Thymus (tissue), 11 donors: ENCODE data around the gene POLR1C. TPM values are rescaled to one million over a fixed set of nuclear protein-coding genes. Genes with fewer than 3 reads are reported as not detected.
"Not testable (repeated sequence)": the region's sequence is repeated elsewhere in the genome, so short reads cannot be mapped to it uniquely, and the experiment has no call there.

Experiments
- DNase-seq, 9 donors: peaks; one replicate each; pipeline ENCODE4 v3.0.0-alpha.2; 2013; ENCODE audit warnings: low spot score in 9 of 9, low read depth in 6 of 9, missing footprints in 1 of 9
- H3K27ac ChIP-seq, 2 donors: one replicate each; pipeline ENCODE4 v1.5.1; 2013; ENCODE audit warnings: control low read depth in 1 of 2, low read depth in 1 of 2, low read length in 1 of 2, mild to moderate bottlenecking in 1 of 2, moderate library complexity in 1 of 2
- H3K27me3 ChIP-seq, 2 donors: one replicate each; pipeline ENCODE4 v1.5.1; 2013; ENCODE audit warnings: low read length in 1 of 2; ENCODE audit not compliant: control insufficient read depth in 2 of 2, insufficient read depth in 1 of 2
- H3K36me3 ChIP-seq, 2 donors: one replicate each; pipeline ENCODE4 v1.5.1; 2013; ENCODE audit warnings: low read length in 1 of 2, mild to moderate bottlenecking in 1 of 2, moderate library complexity in 1 of 2; ENCODE audit not compliant: control insufficient read depth in 2 of 2, insufficient read depth in 2 of 2
- H3K4me1 ChIP-seq, 2 donors: one replicate each; pipeline ENCODE4 v1.5.1; 2013; ENCODE audit warnings: low read length in 2 of 2; ENCODE audit not compliant: control insufficient read depth in 2 of 2, insufficient read depth in 2 of 2
- H3K4me3 ChIP-seq, 2 donors: one replicate each; pipeline ENCODE4 v1.5.1; 2013; ENCODE audit warnings: low read length in 2 of 2, control low read depth in 1 of 2, mild to moderate bottlenecking in 1 of 2
- H3K9me3 ChIP-seq, 2 donors: one replicate each; pipeline ENCODE4 v1.5.1; 2013; ENCODE audit warnings: low read length in 1 of 2, mild to moderate bottlenecking in 1 of 2; ENCODE audit not compliant: control insufficient read depth in 2 of 2, insufficient read depth in 1 of 2
- WGBS: extraction: QIAGEN DNeasy Blood & Tissue Kit; methylation state at CpG from one replicate; pipeline ENCODE4 v1.1.7; 2013; 5-methylcytosine and 5-hydroxymethylcytosine counted together
- polyA plus RNA-seq: library from polyadenylated mRNA; stranded (reverse); fragments of 200-250 nt; gene quantifications from one replicate; pipeline ENCODE4 v1.2.3, GENCODE V29; 2013
- total RNA-seq: library from RNA; stranded (reverse); fragments of 120-200 nt; gene quantifications from one replicate; pipeline ENCODE4 v1.2.4, GENCODE V29; 2013
- donor health status: healthy.

The POLR1C gene
- total and polyA plus RNA-seq, 2 donors = 23.9 to 28.5 TPM

DNA sequence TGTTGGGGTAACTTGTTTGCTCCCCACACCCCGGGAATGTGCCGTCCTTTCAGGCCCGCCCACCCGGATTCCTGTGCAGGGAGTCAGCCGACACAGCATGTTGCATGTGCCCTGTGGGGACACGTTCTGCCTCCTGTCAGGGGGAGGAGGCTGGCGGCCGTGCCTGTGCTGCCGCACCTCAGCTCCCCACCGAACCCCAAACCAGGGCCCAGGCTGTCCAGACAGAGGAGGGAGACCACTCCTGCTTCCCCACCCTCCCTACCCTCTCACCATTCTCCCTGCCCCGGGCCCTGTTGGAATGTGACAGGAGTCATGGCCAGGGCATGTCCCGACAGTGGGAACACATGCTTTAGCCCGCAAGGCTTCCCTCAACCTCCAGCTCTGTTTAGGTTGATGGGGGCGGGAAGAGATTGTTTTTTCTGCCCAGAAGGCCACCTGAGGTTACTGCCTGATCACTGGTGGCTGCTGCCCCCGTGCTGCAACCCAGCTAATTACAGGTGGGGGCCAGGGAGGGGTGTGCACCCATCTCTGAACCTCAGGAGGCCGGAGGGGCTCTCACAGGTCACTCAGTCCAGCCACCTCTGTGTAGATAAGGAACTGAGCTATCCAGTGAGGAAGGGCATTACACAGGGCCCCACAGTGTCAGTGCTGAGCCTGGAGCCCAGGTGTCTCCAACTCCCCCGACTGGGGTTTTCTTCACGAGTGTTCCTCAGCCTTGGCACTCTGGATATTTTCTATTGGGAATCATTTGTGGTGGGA, 20.3 kb upstream of the POLR1C start:
- no peaks in the 10 kb centered on the region for H3K27me3 ChIP-seq
- DNase-seq = no peak
- H3K4me1 ChIP-seq = peaks cover 0 to 15% of the 10 kb centered on the region in 2 donors
- no peak overlapping the region for H3K4me3 ChIP-seq
- H3K27ac ChIP-seq = peak overlapping the region in 1 of 2 donors; percentile 33
- no peaks in the 10 kb centered on the region for H3K9me3 ChIP-seq
- WGBS = 91% methylated on average over 18 of the region's 18 CpGs
- peaks cover 40 to 46% of the 10 kb centered on the region in 2 donors for H3K36me3 ChIP-seq

GRCh38 chr6:43497129-43497396, 19.8 kb upstream of the POLR1C start:
- Histone ChIP-seq H3K36me3 (peaks cover 42 to 49% of the 10 kb centered on the region in 2 donors), H3K27ac (peak overlapping the region in 1 of 2 donors; percentile 33), H3K9me3 (no peaks in the 10 kb centered on the region), H3K4me3 (no peak overlapping the region), H3K27me3 (no peaks in the 10 kb centered on the region), H3K4me1 (peaks cover 0 to 12% of the 10 kb centered on the region in 2 donors)
- no peak for DNase-seq
- WGBS = 93% methylated on average over 6 of the region's 6 CpGs

GRCh38 chr6:43497689-43498088, 19.2 kb upstream of the POLR1C start:
- Histone ChIP-seq H3K4me3 (no peak overlapping the region), H3K27ac (no peak overlapping the region), H3K36me3 (peaks cover 48 to 55% of the 10 kb centered on the region in 2 donors), H3K27me3 (no peaks in the 10 kb centered on the region), H3K9me3 (no peaks in the 10 kb centered on the region), H3K4me1 (peaks cover 0 to 11% of the 10 kb centered on the region in 2 donors)
- WGBS = 97% methylated on average over 12 of the region's 12 CpGs
- DNase-seq = no peak

DNA sequence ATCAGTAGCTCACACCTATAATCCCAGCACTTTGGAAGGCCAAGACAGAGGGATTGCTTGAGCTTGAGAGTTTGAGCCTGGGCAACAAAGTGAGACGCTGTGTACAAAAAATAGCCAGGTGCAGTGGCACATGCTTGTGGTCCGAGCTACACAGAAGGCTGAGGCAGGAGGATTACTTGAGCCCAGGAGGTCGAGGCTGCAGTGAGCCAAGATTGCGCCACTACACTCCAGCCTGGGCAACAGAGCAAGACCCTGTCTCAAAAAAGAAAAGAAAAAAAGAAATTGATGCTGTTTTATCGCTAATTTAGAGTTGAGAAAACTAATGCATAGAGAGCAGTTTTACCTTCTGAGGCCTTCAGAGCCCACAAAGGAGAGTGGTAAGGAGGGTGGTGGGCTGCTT, 18.6 kb upstream of the POLR1C start:
- peaks cover 54 to 61% of the 10 kb centered on the region in 2 donors for H3K36me3 ChIP-seq
- over 99% methylated on average over 5 of the region's 5 CpGs for WGBS
- not testable (repeated sequence) for H3K9me3 ChIP-seq, H3K27me3 ChIP-seq, H3K4me3 ChIP-seq, DNase-seq, H3K27ac ChIP-seq
- H3K4me1 ChIP-seq = peaks cover 0 to 11% of the 10 kb centered on the region in 2 donors

DNA sequence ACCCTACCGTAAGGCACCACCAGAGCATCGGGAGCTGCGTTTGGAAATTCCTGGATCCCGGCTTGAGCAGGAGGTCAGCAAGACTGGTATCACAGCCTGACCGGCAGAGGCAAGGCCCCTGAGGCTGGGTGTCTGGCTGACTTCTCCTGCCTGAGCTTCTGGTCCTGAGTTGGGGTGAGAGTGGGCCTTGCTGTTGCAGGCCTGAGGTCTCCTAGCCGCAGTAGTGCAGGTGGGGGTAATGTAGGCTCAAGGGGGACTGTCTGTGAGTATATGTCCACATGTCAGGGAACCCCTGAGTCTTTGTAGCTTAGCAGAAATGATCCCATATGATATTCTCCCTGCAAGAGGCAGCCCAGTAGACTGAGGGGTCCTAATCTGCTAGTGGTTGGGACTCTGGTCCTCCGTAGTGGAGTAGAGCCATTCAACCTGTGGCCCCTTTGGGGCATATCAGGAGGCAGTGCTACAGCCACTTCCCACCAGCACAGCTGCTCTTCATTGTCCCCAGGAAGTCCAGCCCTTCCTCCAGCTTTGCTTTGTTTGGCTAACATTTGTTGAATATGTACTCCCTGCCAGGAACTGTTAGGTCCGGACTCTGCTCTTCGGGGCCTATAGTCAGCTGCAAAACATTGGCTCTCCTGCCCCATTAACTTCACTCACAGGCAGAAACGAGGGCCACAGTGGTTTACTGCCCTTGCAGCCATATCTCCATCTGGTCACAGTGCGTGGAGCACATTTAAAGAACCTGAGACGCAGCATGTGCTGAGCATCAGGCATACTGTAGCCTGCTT, 17.7 kb upstream of the POLR1C start:
- WGBS = 98% methylated on average over 12 of the region's 12 CpGs
- H3K27ac ChIP-seq = no peak overlapping the region

GRCh38 chr6:43500921-43501320, 16.0 kb upstream of the POLR1C start:
- Histone ChIP-seq H3K36me3 (peaks cover 77 to 85% of the 10 kb centered on the region in 2 donors), H3K27me3 (no peaks in the 10 kb centered on the region), H3K9me3 (no peaks in the 10 kb centered on the region), H3K4me3 (no peak overlapping the region), H3K4me1 (peaks cover 0 to 3% of the 10 kb centered on the region in 2 donors), H3K27ac (no peak overlapping the region)
- 100% methylated on average over 3 of the region's 3 CpGs for WGBS
- DNase-seq = no peak

More for the DNA sequence above, 17.7 kb upstream of the POLR1C start:
- Histone ChIP-seq H3K9me3 (no peaks in the 10 kb centered on the region), H3K4me3 (no peak overlapping the region), H3K27me3 (no peaks in the 10 kb centered on the region), H3K4me1 (peaks cover 0 to 11% of the 10 kb centered on the region in 2 donors), H3K36me3 (peaks cover 60 to 68% of the 10 kb centered on the region in 2 donors)
- DNase-seq = no peak

- WGBS = 97% methylated on average over 4 of the region's 4 CpGs
- Histone ChIP-seq H3K27ac (no peak overlapping the region), H3K27me3 (peaks cover 0 to 10% of the 10 kb centered on the region in 2 donors), H3K36me3 (peaks cover 73 to 79% of the 10 kb centered on the region in 2 donors), H3K4me3 (no peak overlapping the region), H3K4me1 (peaks cover 0 to 6% of the 10 kb centered on the region in 2 donors), H3K9me3 (no peaks in the 10 kb centered on the region)
- no peak for DNase-seq
Observed at GRCh38 chr6:43502666-43503065, 14.2 kb upstream of the POLR1C start.

GRCh38 chr6:43503443-43503842, 13.4 kb upstream of the POLR1C start:
- Histone ChIP-seq H3K36me3 (peaks cover 67 to 71% of the 10 kb centered on the region in 2 donors), H3K27me3 (peaks cover 4 to 17% of the 10 kb centered on the region in 2 donors), H3K4me1 (peaks cover 0 to 3% of the 10 kb centered on the region in 2 donors), H3K27ac (no peak overlapping the region), H3K4me3 (no peak overlapping the region), H3K9me3 (no peaks in the 10 kb centered on the region)
- DNase-seq = no peak
- 96% methylated on average over 8 of the region's 8 CpGs for WGBS
